SK-N-SH (cell line): ENCODE data around the gene LUC7L3. TPM values are rescaled to one million over a fixed set of nuclear protein-coding genes. Genes with fewer than 3 reads are reported as not detected.

Source experiments
- CTCF ChIA-PET: fragments of 300-600, 350-600 bp; formaldehyde crosslinking; extraction: SDS; loops from one replicate; lab custom pipeline; 2021; lab: Yijun Ruan, JAX
- POLR2A ChIA-PET: fragments of 350-600 bp; sonication (Branson Sonifier 250); formaldehyde crosslinking; extraction: SDS; loops from one replicate; lab custom pipeline; 2020; ENCODE audit warnings: antibody characterized with exemption, inconsistent platforms; lab: Yijun Ruan, JAX
- DNase-seq: peaks from one replicate; pipeline ENCODE4 v3.0.0; 2012
- H2AFZ ChIP-seq: fragments of 200-600 bp; sonication (generic); 2 replicates; pipeline ENCODE4 v1.8.1; 2016; ENCODE audit warnings: antibody characterized with exemption, mild to moderate bottlenecking, low read depth
- H3F3A ChIP-seq: fragments of 200-600 bp; sonication (generic); replicated peaks from 2 replicates; pipeline ENCODE3; 2016; ENCODE audit warnings: antibody characterized with exemption, mild to moderate bottlenecking; ENCODE audit not compliant: insufficient read depth
- H3K27ac ChIP-seq, 2 experiments: fragments of 200-500 bp in 1 of 2; fragments of 200-600 bp in 1 of 2; sonication (Bioruptor generic) in 1 of 2; sonication (generic), shearing (Covaris generic) in 1 of 2; 2 replicates each; pipeline versions ENCODE4 v1.5.1 to v1.6.1; 2014 to 2016; ENCODE audit warnings: low read depth in 2 of 2, inconsistent platforms in 1 of 2, low read length in 1 of 2, mild to moderate bottlenecking in 1 of 2, mixed read lengths in 1 of 2
- H3K27me3 ChIP-seq: fragments of 200-600 bp; sonication (generic), shearing (Covaris generic); 2 replicates; pipeline ENCODE4 v1.6.1; 2016; ENCODE audit warnings: mixed run types; ENCODE audit not compliant: insufficient read depth
- H3K36me3 ChIP-seq, 2 experiments: fragments of 200-500 bp in 1 of 2; fragments of 200-600 bp in 1 of 2; sonication (Bioruptor generic) in 1 of 2; sonication (generic) in 1 of 2; replicated peaks in 1 of 2; 2 replicates each; pipeline versions ENCODE3 to v1.5.1; 2014 to 2016; ENCODE audit warnings: low read length in 1 of 2, mild to moderate bottlenecking in 1 of 2; ENCODE audit not compliant: insufficient read depth in 2 of 2, control insufficient read depth in 1 of 2
- H3K4me1 ChIP-seq, 2 experiments: fragments of 200-500 bp in 1 of 2; fragments of 200-600 bp in 1 of 2; sonication (Bioruptor generic) in 1 of 2; sonication (generic), shearing (Covaris generic) in 1 of 2; 2 replicates each; pipeline versions ENCODE4 v1.5.1 to v1.6.1; 2014 to 2016; ENCODE audit warnings: low read depth in 1 of 2, low read length in 1 of 2, mixed run types in 1 of 2; ENCODE audit not compliant: insufficient read depth in 2 of 2, control insufficient read depth in 1 of 2
- H3K4me2 ChIP-seq: fragments of 200-600 bp; sonication (generic), shearing (Covaris generic); 2 replicates; pipeline ENCODE4 v1.6.1; 2017; ENCODE audit warnings: mixed run types
- H3K4me3 ChIP-seq, 2 experiments: fragments of 200-500 bp in 1 of 2; fragments of 200-600 bp in 1 of 2; sonication (Bioruptor generic) in 1 of 2; sonication (generic), shearing (Covaris generic) in 1 of 2; 2 replicates each; pipeline versions ENCODE4 v1.5.1 to v1.8.1; 2014 to 2016; ENCODE audit warnings: low read depth in 2 of 2, inconsistent platforms in 1 of 2, low read length in 1 of 2, mild to moderate bottlenecking in 1 of 2, mixed read lengths in 1 of 2, moderate library complexity in 1 of 2
- H3K79me2 ChIP-seq: fragments of 200-600 bp; sonication (generic); 2 replicates; pipeline ENCODE4 v1.8.1; 2017; ENCODE audit warnings: mild to moderate bottlenecking; ENCODE audit not compliant: insufficient read depth
- H3K9ac ChIP-seq: fragments of 200-600 bp; sonication (generic); 2 replicates; pipeline ENCODE4 v1.6.1; 2017; ENCODE audit warnings: mixed run types
- H3K9me2 ChIP-seq: fragments of 200-600 bp; sonication (generic); 2 replicates; pipeline ENCODE4 v1.6.1; 2017; ENCODE audit warnings: mixed run types
- H3K9me3 ChIP-seq: fragments of 200-600 bp; sonication (generic); 2 replicates; pipeline ENCODE4 v1.6.1; 2017; ENCODE audit warnings: mixed run types, mild to moderate bottlenecking, moderate library complexity
- H4K20me1 ChIP-seq: fragments of 200-600 bp; sonication (generic); 2 replicates; pipeline ENCODE4 v1.6.1; 2017; ENCODE audit warnings: mild to moderate bottlenecking, mixed run types; ENCODE audit not compliant: insufficient read depth
- EP300 ChIP-seq, 2 experiments: IDR thresholded peaks; 2 replicates each; pipeline versions ENCODE4 v1.4.0 to v1.6.1; 2012; ENCODE audit warnings: borderline replicate concordance in 1 of 2, low read depth in 1 of 2, low read length in 1 of 2
- FOXJ3 ChIP-seq: sonication (generic); formaldehyde crosslinking; IDR thresholded peaks from 2 replicates; pipeline ENCODE4 v1.5.1; 2020; ENCODE audit warnings: mild to moderate bottlenecking, missing genetic modification reagents
- FOXM1 ChIP-seq: IDR thresholded peaks from 2 replicates; pipeline ENCODE4 v1.4.0; 2012; ENCODE audit warnings: low read depth, mild to moderate bottlenecking
- GABPA ChIP-seq: IDR thresholded peaks from 2 replicates; pipeline ENCODE4 v1.4.0; 2012; ENCODE audit warnings: low read depth, mild to moderate bottlenecking
- GATA2 ChIP-seq: sonication (generic); formaldehyde crosslinking; IDR thresholded peaks from 2 replicates; pipeline ENCODE4 v1.5.0; 2020; ENCODE audit warnings: mild to moderate bottlenecking, missing genetic modification reagents
- MEF2A ChIP-seq: IDR thresholded peaks from 2 replicates; pipeline ENCODE4 v1.4.0; 2012; ENCODE audit warnings: low read depth, borderline replicate concordance
- NRF1 ChIP-seq: IDR thresholded peaks from 2 replicates; pipeline ENCODE4 v1.6.1; 2012; ENCODE audit warnings: low read depth, mild to moderate bottlenecking, low read length
- PBX3 ChIP-seq: IDR thresholded peaks from 2 replicates; pipeline ENCODE4; 2012
- POLR2AphosphoS5 ChIP-seq: IDR thresholded peaks from 2 replicates; pipeline ENCODE4 v1.6.1; 2012; ENCODE audit warnings: low read depth, low read length
- RCOR1 ChIP-seq: fragments of 150-350 bp; IDR thresholded peaks from 2 replicates; pipeline ENCODE4 v1.6.1; 2017; ENCODE audit warnings: antibody characterized with exemption, low read length
- RFX5 ChIP-seq: IDR thresholded peaks from 2 replicates; pipeline ENCODE4 v1.6.1; 2012; ENCODE audit warnings: mild to moderate bottlenecking, improper control_type of control experiment, low read length
- RXRA ChIP-seq: IDR thresholded peaks from 2 replicates; pipeline ENCODE4 v1.4.0; 2012; ENCODE audit warnings: low read depth, mild to moderate bottlenecking, borderline replicate concordance
- SIN3A ChIP-seq: IDR thresholded peaks from 2 replicates; pipeline ENCODE4 v1.6.1; 2012; ENCODE audit warnings: low read depth, mild to moderate bottlenecking, low read length, moderate library complexity, borderline replicate concordance
- TAF1 ChIP-seq: IDR thresholded peaks from 2 replicates; pipeline ENCODE4 v1.6.1; 2012; ENCODE audit warnings: low read depth, mild to moderate bottlenecking, low read length, moderate library complexity, borderline replicate concordance
- USF1 ChIP-seq: IDR thresholded peaks from 2 replicates; pipeline ENCODE4 v1.4.0; 2012; ENCODE audit warnings: low read depth, borderline replicate concordance
- WGBS: methylation state at CpG from one replicate; pipeline ENCODE4 v1.1.6; 2017; ENCODE audit warnings: low lambda C conversion rate; 5-methylcytosine and 5-hydroxymethylcytosine counted together
- polyA plus RNA-seq, 3 experiments: library from polyadenylated mRNA; depleted of rRNA; stranded (reverse); fragments of >200 nt; gene quantifications; 2 replicates each; pipeline ENCODE4 v1.2.3, GENCODE V29; 2012
- TF ChIP-seq, protein P1 (sequence below): IDR thresholded peaks from 2 replicates; pipeline ENCODE4 v1.6.1; 2012; ENCODE audit warnings: mild to moderate bottlenecking, low read depth, low read length, moderate library complexity
- TF ChIP-seq, protein P2 (sequence below): fragments of 150-350 bp; IDR thresholded peaks from 2 replicates; pipeline ENCODE4 v1.6.1; 2017; ENCODE audit warnings: antibody characterized with exemption, low read length, low read depth, borderline replicate concordance

The LUC7L3 gene
- polyA plus RNA-seq, 1 of the 3 experiments (the other 2 are of a cell fraction): 154 TPM

DNA sequence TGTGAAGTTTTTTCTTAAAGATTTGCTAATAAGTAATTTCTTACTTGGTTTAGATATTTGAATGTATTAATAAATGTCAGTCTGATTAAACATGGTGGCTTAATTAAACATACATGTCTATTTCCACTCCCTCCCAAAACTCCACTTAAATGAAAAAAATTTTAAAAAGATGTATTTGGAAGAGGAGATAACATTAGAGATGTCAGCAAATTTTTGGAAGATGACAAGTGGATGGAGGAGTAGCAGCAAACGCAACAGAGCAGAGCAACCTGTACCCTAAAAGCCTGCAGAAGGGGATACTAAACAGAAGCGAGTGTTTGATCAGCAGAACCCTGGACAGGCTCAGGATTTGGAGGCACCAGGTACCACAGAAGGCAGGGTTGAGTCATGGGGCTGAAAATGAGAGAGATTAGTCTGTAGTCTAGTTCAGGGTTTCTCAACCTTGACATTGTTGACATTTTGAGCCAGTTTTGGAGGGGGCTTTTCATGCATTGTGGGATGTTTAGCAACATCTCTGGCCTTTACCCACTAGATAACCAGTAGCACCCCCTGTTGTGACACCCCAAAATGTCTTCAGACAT is 17.8 kb downstream of the LUC7L3 start:
- Histone ChIP-seq H3K4me1 (no peaks in the 10 kb centered on the region; a peak in 2 of 4 replicates), H3K4me3 (no peak overlapping the region), H3K27me3 (no peaks in the 10 kb centered on the region), H3K9me2 (no peaks in the 10 kb centered on the region), H3K36me3 (peaks cover 54% of the 10 kb centered on the region in 2 experiments), H3K9ac (no peak overlapping the region), H3K27ac (no peak overlapping the region), H2AFZ (no peak overlapping the region), H3K4me2 (no peak overlapping the region), H3K79me2 (peaks cover 100% of the 10 kb centered on the region), H3K9me3 (no peaks in the 10 kb centered on the region), H3F3A (peaks cover 14% of the 10 kb centered on the region), H4K20me1 (peaks cover 91% of the 10 kb centered on the region)
- ChIA-PET CTCF (no interaction called here), POLR2A (no interaction called here)
- no peak for TF ChIP-seq FOXJ3 (CRISPR knock-in tag)
- TF ChIP-seq SIN3A: no peak
- no peak for TF ChIP-seq EP300 (IDR thresholded peaks at IDR 0.05; ENCODE audit: borderline replicate concordance in 1 of 2, low read depth in 1 of 2, low read length in 1 of 2)
- TF ChIP-seq POLR2AphosphoS5: no peak
- TF ChIP-seq RCOR1: no peak
- DNase-seq: no peak
- 96% methylated on average over 2 of the region's 2 CpGs for WGBS

- POLR2A ChIA-PET: no interaction called here
- WGBS: 84% methylated on average over 2 of the region's 2 CpGs
Observed at GRCh38 chr17:50739098-50739497, 19.7 kb downstream of the LUC7L3 start.

More at GRCh38 chr17:50739098-50739497, 19.7 kb downstream of the LUC7L3 start:
- H3K9me2 ChIP-seq: no peaks in the 10 kb centered on the region
- H3K27me3 ChIP-seq: no peaks in the 10 kb centered on the region
- no peak overlapping the region for H2AFZ ChIP-seq
- peaks cover 24% of the 10 kb centered on the region for H3F3A ChIP-seq
- H3K9ac ChIP-seq: no peak overlapping the region
- H3K4me3 ChIP-seq: no peak overlapping the region
- H3K4me1 ChIP-seq: no peaks in the 10 kb centered on the region; a peak in 2 of 4 replicates
- H3K79me2 ChIP-seq: peaks cover 84% of the 10 kb centered on the region
- no peak overlapping the region for H3K27ac ChIP-seq
- peaks cover 72% of the 10 kb centered on the region for H4K20me1 ChIP-seq
- peaks cover 68 to 70% of the 10 kb centered on the region in 2 experiments for H3K36me3 ChIP-seq
- no peak for TF ChIP-seq MEF2A
- TF ChIP-seq, protein P1, sequence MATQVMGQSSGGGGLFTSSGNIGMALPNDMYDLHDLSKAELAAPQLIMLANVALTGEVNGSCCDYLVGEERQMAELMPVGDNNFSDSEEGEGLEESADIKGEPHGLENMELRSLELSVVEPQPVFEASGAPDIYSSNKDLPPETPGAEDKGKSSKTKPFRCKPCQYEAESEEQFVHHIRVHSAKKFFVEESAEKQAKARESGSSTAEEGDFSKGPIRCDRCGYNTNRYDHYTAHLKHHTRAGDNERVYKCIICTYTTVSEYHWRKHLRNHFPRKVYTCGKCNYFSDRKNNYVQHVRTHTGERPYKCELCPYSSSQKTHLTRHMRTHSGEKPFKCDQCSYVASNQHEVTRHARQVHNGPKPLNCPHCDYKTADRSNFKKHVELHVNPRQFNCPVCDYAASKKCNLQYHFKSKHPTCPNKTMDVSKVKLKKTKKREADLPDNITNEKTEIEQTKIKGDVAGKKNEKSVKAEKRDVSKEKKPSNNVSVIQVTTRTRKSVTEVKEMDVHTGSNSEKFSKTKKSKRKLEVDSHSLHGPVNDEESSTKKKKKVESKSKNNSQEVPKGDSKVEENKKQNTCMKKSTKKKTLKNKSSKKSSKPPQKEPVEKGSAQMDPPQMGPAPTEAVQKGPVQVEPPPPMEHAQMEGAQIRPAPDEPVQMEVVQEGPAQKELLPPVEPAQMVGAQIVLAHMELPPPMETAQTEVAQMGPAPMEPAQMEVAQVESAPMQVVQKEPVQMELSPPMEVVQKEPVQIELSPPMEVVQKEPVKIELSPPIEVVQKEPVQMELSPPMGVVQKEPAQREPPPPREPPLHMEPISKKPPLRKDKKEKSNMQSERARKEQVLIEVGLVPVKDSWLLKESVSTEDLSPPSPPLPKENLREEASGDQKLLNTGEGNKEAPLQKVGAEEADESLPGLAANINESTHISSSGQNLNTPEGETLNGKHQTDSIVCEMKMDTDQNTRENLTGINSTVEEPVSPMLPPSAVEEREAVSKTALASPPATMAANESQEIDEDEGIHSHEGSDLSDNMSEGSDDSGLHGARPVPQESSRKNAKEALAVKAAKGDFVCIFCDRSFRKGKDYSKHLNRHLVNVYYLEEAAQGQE: no peak
- no peak for TF ChIP-seq TAF1
- TF ChIP-seq FOXJ3 (CRISPR knock-in tag): no peak
- TF ChIP-seq, protein P2, sequence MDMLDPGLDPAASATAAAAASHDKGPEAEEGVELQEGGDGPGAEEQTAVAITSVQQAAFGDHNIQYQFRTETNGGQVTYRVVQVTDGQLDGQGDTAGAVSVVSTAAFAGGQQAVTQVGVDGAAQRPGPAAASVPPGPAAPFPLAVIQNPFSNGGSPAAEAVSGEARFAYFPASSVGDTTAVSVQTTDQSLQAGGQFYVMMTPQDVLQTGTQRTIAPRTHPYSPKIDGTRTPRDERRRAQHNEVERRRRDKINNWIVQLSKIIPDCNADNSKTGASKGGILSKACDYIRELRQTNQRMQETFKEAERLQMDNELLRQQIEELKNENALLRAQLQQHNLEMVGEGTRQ: no peak
- no peak for TF ChIP-seq FOXM1
- no peak for TF ChIP-seq POLR2AphosphoS5
- TF ChIP-seq GABPA: no peak
- TF ChIP-seq NRF1: no peak
- TF ChIP-seq USF1: no peak
- TF ChIP-seq PBX3: no peak
- TF ChIP-seq RFX5: no peak
- TF ChIP-seq RXRA: no peak
- no peak for TF ChIP-seq GATA2 (CRISPR knock-in tag)
- H3K9me3 ChIP-seq: no peaks in the 10 kb centered on the region
- DNase-seq: no peak
- CTCF ChIA-PET: interaction anchor here (1.5 kb wide), 1 partner anchor 44 kb away, joined by 6 read pairs; no protein-coding TSS in a partner anchor
- H3K4me2 ChIP-seq: no peak overlapping the region
